ENCODE results near the gene SLC25A11.

Gene SLC25A11, protein sequence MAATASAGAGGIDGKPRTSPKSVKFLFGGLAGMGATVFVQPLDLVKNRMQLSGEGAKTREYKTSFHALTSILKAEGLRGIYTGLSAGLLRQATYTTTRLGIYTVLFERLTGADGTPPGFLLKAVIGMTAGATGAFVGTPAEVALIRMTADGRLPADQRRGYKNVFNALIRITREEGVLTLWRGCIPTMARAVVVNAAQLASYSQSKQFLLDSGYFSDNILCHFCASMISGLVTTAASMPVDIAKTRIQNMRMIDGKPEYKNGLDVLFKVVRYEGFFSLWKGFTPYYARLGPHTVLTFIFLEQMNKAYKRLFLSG

DNA sequence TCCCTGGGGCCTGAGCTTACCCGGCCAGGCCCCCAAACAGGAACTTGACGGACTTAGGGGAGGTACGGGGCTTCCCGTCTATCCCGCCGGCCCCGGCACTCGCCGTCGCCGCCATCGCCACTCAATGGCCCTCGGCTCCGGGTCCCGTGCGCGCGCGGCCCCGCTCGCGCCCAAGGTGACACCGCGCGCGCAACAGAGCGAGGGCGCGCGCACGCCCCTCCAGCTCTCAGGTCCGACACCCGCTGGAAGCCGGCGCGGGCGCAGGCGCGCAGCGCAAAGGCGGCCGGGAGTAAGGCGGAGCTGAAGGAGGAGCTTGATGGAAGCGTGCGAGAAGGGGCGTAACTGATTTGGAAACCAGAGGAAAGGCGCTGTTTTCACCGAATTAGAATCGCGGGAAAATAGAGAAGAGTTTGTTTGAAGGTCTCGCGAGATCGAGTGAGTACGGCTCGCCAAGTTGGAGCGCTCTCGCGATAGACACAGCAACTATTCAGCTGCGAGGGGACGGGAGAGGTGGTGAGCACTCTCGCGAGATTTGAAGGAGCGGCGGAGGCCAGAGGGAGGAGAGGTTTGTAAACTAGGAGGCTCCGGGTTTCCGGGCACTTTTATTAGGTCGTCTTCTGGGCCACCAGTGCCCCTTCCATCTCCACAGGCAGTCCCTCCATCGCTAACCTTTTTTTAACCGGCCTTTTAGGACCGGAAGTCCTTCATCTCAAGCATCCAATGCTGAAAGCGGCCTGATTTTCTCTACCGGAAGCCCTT lies at the start of gene SLC25A11, which contains the start of gene RNF167:
Gene SLC25A11, minus strand, starts transcription at position 251 of the 759 bp plus-strand sequence. Its CDS starts 136 bp downstream, at position 115.
Gene RNF167, plus strand, starts transcription at position 473 of the 759 bp plus-strand sequence. CDS start 642 bp downstream, outside the sequence.
- DNase-seq (ENCODE audit: low read depth): peak; percentile 99

DNA sequence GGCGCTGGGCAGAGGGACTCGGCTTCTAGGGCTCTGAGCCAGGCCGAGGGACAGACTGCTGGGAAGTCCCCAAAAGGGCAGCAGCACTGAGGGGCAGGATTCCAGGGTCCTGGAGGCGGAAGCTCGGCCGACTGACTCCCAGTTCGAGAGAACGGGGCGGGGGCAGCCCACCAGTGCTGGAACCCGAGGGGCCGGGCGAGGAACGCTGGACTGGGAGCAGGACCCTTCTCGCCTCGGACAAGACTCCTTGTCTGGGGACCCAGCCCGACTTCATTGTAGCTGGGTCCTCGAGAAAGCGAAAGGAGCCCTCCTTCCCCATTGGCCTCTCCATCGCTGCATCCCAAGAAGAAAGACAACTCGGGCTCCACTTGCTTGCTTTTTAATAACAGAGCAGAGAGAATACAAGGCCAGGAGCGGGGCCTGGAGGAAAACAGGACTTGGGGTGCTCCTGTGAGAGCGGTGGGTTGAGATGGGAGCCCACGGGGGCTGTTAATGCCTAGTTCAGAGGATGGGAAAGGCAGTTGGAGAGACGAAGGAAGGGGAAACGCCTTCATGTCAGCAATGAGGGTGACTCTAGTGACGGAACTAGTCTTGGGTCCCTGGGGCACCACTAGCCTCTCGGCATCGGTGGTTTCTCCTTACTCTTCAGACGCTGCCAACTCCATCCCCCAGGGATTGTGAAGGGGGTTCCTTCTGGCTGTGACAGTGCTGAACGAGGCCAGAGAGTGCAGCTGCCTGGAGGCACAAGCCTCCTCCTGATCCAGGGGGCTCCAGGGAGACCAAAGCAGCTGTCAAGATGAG lies 48.1 kb upstream of the SLC25A11 start:
- no peak for DNase-seq (ENCODE audit: low read depth)

DNA sequence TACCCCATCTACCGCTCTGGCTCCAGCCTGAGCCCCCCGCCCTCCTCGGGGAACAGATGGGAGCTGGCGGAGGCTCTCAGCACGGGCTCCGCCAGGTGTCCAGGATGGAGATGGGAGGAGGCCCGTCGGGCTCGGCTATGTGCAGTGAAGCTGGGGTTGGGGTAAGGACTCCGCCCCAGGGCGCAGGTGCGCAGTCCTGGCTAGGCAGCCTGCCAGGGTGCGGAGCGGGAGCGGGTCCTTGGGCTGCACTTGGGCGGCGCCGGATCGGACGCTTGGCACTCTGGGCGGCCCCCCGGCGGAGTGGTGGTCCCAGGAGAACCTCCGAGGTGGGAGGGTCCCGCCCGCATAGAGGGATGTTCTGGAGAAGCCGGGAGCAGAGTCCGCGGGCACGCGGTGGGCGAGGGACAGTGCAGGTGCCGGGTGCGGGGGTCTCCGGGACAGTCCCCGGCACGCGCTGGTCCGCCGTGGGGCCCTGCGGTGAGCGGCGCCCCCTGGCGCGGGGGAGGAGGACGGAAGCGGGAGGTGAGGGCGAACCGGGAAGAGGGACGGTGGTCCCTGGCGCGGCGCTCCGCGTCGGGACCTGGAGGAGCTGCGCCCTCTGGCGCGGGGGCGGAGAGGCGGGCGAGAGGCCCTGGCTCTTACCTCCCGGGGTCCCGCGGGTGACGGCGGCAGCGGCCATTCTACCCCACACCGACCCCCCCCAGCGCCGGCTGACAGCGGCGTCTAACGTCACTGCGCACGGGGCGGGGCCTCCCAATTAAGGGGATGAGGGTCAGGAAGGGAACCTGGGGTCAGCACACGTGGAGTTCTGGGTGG lies 47.3 kb upstream of the SLC25A11 start, which contains the start of gene CAMTA2:
Gene CAMTA2, minus strand, starts transcription at position 725 of the 816 bp plus-strand sequence. CDS start 1,453 bp downstream, outside the sequence.
- DNase-seq (ENCODE audit: low read depth): peak; percentile 39

DNA sequence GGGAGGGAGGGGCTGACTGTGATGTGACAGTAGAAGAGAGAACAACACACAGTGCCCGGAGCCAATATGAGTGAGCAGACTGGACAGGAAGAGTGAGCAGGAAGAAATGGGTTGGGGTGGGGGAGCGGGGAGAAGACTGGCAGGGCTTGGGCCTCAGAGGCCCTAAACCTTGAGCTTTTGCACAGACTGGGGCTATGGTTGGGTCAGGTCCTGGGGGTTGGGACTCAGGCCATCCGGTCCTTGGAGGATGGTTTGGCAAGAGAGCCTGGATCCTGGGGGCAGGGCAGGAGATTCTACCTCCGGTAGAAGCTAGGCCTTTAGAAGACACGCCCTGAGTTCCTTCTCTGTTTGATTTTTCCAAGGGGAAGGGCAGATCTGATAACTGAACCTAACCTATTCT lies 46.6 kb upstream of the SLC25A11 start:
- DNase-seq (ENCODE audit: low read depth): no peak

DNA sequence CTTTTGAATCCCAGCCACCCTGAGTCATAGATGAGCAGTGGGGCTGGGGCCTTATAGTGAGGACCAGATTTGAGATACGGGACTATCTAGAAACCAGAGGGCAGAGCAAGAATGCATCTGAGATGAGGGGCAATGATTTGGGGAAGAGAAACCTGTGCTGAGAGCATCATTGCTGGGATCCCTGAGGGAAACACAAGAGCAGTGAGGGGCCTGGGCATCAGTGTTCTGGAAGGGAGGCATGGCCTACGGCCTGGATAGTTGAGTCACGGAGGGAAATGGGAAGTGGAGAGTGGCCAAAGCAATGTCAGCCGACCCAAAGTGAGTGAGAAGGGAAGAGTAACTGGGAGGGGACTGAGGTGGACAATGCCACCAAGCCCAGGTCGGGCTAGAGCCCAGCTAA lies 42.5 kb upstream of the SLC25A11 start:
- DNase-seq (ENCODE audit: low read depth): no peak

DNA sequence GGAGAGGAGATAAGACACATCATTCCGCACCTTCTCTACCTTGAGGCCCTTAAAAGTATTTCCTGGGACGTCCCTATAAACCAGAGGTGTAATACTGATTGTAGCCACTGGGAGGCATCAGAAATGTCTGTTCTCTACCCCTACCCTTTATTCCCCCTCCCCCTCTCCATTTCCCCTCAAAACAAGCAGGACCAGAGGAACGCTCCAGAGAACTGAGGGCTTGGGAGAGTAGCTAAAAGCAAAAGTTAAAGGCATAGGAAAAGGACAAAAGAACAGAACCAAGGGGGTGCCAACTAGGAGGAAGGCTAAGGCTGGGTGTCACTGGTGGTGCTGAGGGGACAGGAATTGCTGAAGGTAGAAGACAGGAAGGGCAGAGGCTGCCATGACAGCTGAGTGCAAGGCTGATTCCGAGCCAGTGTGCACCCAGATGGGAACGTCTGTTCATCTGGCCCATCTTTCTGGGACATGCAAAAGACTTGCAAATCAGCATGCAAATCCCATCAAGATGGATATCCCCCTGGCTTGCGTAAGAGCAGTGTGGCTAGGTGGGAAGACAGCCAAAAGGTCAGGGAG lies 40.9 kb upstream of the SLC25A11 start:
- DNase-seq (ENCODE audit: low read depth): peak; percentile 56

DNA sequence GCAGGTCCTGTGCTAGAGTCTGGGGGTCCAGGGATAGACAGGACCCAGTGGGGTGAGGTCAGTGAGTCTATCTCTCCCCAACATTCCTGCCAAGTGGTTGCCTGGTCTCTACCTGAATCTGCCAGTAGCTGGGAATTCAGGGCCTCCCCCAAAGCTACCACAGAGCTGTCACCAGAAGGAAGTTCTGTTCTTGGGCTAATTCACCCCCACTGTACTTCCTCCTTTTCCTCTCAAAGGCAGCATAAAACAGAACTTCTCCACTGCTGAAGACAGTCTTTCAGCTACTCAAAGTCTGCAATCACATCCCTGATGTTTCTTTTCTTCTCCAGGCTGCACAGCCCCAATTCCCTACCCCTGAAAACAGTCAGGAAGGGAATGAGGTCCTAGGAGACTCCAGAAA lies 38.9 kb upstream of the SLC25A11 start:
- no peak for DNase-seq (ENCODE audit: low read depth)

DNA sequence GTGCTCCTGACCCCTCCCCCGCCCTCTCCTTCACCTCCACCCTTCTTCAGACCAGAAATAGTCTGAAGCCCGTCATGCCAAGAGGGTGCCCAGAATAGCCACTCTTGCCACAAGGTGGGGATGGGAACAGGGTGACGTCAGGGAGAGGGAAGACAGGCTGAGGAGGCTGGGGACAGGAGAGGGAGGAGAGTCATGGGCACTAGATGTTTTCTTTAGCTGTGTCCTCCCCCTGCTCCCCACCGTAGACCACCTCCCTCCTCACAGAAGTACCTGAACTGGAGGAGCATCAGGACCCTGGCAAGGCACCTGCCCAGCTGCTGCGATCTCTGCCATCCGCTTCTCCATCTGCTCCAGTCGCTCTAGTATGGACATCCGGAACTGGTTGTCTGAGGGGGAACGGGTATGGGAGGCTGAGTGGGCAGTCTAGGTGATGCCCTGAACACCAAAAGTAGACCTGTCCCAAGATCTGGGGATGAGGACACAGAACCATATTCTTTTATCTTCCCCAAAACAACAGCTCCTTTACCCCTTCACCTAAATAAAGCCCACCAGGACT lies 34.3 kb upstream of the SLC25A11 start:
- no peak for DNase-seq (ENCODE audit: low read depth)

DNA sequence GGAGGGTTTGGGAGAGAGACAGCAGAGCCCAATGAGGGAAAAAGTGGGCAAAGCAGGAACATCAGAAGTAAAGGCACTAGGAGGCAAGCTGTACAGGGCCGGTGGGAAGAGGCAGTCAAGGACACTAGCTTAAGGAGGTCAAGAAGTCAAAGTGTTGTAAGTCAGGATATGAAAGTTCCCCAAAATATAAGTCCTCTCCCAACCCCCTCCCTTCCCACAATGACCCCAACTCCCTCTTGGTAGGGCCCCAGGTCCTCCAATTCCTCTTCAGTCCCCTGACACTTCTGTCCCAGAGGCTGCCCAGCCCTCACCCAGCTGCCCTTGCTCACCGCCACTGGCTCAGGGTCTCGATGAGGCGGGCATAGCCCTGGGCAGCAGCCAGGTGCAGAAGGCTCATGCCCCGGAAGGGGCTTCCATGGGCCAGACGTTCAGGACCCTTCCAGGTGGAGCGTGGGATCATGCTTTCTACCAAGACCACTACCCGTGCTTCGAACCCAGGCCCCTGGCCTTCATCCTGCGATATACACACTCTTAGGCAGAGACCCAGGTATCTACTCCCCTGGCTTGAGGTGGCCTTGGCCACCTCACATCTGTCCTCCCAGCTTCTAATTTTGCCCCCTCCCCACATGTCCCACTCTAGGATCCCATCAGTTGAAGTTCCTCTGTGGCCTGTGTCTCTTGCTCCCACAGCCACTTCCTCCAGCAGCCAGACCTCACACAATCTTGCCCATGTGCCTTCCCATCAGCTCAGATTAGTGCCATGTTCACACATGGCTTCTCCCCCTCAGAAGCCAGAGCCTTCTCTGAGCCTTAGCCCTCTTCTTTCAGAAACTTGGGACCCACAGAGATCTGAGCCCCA lies 33.6 kb upstream of the SLC25A11 start:
- no peak for DNase-seq (ENCODE audit: low read depth)

DNA sequence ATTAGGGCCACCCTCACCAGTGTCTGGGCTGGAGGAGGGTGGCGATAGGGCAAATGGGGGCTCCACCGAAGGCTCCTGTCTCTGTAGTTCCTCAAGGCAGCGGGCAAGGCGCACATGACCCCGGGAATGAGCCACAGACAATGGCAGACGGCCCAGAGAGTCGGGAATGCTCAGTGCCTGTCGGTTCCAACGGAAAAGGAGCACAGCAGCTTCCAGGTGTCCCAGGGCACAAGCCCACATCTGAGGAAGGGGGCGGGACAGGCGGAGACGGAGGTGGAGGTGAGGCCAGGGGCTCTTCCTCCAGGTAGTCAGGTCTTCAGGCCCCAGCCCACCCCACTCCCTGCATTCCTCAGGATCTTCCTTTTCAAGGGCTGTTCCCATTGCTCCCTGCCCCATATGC lies 32.9 kb upstream of the SLC25A11 start:
- no peak for DNase-seq (ENCODE audit: low read depth)

DNA sequence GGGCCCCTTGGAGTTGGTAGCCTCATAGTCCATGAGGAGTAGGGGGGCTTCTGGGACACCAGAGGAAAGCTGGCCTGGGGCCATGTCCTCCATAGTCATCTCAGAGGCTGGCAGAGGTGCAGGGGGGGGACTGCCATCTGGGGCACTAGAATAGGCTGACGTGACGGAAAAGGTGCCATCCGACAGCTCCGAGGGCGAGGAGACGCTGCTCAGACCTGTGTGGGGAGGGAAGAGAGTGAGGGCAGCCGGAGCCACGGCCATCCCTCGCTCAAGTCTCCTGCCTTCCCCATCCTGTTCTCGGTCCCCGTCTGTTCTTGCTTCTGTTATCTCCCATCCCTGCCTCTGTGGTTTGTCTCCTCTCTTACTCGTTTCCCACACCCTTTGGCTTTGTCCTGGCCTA lies 32.5 kb upstream of the SLC25A11 start:
- no peak for DNase-seq (ENCODE audit: low read depth)

DNA sequence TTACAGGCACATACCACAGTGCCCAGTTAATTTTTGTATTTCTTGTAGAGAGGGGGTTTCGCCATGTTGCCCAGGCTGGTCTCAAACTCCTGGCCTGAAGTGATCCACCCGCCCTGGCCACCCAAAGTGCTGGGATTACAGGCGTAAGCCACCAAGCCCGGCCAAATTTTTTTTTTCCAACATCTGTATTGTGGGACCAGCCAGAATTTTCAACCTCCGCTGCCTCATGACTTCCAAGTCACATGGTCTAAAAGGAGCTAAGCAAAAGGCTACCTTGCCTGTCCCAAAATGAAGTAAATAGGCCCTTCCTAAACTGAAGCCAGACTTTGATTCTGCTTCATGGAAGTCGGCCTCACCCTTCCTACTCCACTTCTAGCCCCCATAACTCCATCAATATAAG lies 32.0 kb upstream of the SLC25A11 start:
- DNase-seq (ENCODE audit: low read depth): no peak

DNA sequence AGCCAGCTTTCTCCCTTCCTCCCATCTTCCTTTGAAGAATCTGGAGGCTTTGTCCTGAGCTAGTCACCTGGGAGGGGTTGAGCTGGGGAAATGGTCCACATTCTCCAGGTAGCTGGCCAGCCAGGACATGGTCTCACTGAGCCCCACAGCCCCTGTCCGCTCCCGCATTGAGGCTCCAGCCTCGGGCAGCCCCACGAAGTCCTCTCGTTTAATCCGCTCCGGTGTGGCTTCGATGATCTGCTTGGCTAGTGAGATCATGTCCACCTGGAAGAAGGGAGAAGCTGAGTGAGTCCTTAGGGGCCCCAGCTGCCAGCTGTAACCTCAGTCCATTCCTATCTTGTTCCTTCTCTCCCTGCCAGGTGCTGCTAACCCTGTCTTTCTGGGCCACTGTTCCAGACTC lies 30.4 kb upstream of the SLC25A11 start:
- no peak for DNase-seq (ENCODE audit: low read depth)

DNA sequence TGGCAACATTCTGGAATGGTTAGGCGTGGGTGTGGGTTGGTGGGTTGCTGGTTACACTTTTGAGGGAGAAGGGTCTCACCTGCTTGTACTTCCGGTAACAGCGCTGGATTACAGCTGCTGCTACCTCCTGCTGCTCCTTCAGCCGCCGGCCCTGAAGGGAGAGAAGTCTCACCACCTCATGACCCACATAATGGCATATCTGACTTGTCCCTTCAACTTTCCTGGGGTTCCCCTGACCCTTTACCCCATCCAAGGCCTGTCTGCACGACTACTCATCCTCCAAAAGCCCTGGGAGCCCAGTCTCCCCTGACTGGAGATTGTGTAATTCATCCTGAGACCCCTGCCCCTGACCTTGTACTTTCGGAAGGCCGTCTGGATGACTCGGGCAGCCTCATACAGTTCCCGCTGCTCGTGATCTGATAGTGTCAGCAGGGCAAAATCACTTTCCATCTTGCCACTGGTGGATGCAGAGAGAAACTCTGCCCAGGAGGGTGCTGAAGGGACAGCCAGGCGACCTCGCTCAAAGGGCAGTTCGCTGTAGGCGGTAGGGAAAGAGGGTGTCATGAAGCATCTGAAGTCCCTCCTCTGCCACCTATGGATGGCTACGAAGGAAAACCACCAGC lies 29.8 kb upstream of the SLC25A11 start:
- DNase-seq (ENCODE audit: low read depth): peak; percentile 32

DNA sequence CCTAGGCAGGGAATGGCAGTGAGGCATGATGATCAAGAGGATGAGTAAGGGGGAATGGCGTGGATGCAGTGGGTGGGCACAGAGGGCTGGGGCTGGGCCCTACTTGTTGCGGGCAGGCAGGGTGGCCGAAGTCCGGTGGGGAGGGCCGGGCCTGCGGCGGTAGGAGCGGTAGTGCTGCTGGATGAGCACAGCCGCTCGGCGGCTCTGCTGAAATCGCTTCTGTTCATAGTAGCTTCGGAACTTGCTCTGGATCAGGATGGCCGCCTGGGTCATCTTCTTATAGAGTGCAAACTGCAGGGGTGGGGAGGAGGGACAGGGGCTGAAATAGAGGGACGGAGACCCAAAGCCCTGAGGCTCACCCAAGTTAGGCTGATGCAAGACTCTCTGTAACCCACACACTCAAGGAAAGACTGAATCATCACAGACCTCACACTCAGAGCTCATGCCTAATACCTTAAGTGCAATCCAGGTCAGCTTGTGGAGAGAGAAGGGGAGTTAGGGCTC lies 29.3 kb upstream of the SLC25A11 start:
- DNase-seq (ENCODE audit: low read depth): peak; percentile 95

DNA sequence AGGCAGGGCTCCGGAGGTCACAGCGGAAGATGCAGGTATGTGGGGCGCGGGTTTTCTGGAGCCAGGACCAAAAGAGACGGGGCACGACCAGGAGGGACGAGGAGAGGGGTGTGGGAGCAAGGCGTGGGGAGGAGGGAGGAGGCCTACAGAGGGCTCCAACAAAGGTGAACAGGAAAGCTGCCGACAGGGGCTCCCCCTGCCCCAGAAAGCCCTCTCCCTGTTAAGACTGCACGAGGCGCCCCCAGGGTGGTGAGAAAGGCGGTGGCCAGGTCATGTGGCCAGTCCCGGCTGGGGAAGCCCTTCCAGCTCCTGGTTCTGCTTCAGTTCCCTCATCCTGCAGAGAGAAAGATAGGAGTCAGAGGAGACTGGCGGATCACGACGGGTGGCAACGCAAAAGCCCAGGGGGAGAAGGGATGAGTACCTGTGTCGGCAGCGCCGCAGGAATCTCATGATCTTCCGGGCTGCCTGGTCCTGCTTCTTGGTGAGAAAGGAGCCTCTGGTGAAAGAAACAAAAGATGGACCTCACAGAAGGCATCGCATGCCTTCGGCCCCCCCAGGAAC lies 28.7 kb upstream of the SLC25A11 start:
- DNase-seq (ENCODE audit: low read depth): no peak

DNA sequence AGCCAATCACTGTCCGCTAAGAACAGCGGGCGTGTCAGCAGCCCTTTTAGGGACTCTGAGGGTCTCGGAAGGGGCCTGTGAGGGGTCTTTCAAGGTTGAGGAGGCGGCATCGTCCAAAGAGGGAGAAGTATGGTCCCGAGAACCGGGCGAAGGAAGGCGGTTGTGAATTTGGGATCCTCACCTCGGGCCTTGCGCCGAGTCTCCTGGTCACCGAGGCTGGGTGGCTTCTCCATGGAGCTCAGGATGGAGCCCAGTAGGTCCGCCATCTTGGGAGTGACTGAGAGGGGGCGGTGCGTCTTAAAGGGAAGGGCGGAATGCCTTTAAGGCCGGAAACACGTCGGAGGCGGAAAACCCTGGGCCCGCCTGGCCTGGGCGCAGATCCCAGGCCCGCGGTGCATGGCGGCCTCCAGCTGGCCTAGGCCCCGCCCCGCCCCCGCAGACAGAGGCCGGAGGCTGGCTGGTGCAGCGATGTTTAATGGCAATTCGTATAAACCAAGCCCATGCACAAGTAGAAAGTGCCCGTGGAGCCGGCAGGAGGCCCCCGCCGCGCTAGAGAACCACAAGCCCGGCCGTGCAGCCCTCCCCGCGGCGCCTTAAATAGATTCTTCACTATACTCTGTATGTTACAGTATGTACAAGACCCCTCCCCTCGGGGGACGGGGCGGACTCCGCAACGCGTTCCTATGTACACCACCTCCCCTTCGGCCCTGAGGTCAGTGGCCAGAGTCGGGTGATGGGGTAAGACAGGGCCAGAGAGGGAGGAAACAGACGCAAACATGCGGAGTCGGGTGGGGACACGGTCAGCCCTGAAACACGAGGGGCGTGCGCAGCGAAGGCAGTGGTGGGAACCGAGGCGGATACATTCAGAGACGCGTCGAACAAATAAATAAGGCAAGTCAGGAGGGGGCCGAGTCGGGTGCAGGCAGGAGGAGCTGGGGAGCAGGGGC lies 28.0 kb upstream of the SLC25A11 start, which contains the start of gene SPAG7:
Gene SPAG7, minus strand, starts transcription at position 279 of the 947 bp plus-strand sequence. Its CDS starts 13 bp downstream, at position 266.
- peak; percentile 97 for DNase-seq (ENCODE audit: low read depth)
